CD8-positive, alpha-beta memory T cell (primary cell): ENCODE data around the gene ZFX. TPM values are rescaled to one million over a fixed set of nuclear protein-coding genes. Genes with fewer than 3 reads are reported as not detected.
A peak's percentile ranks its signal among the peaks of the same experiment; 100 is the strongest.

Experiments
- CTCF ChIA-PET: fragments of 350-600 bp; sonication (Branson Sonifier 250); formaldehyde crosslinking; loops from one replicate; lab custom pipeline; 2021; ENCODE audit warnings: antibody characterized with exemption; lab: Charles Lee
- POLR2A ChIA-PET: fragments of 350-600 bp; sonication (Branson Sonifier 250); formaldehyde crosslinking; loops from one replicate; lab custom pipeline; 2021; ENCODE audit warnings: antibody characterized with exemption; lab: Charles Lee
- DNase-seq, 5 donors: peaks; one replicate each; pipeline versions ENCODE4 v3.0.0 to v3.0.0-alpha.2; 2020 to 2022; ENCODE audit warnings: mixed read lengths in 1 of 5
- H3K27ac ChIP-seq: one replicate; pipeline ENCODE4 v1.7.0; 2013; ENCODE audit warnings: low read depth, mild to moderate bottlenecking, low read length, moderate library complexity
- H3K27me3 ChIP-seq: 2 replicates; pipeline ENCODE4 v1.7.0; 2013; ENCODE audit warnings: low read length, mild to moderate bottlenecking; ENCODE audit not compliant: insufficient read depth, poor library complexity, severe bottlenecking
- H3K36me3 ChIP-seq: 2 replicates; pipeline ENCODE4 v1.7.0; 2013; ENCODE audit warnings: mild to moderate bottlenecking, low read length, moderate library complexity; ENCODE audit not compliant: insufficient read depth
- H3K4me1 ChIP-seq: 2 replicates; pipeline ENCODE4 v1.7.0; 2013; ENCODE audit warnings: mild to moderate bottlenecking, low read length, moderate library complexity; ENCODE audit not compliant: insufficient read depth
- H3K4me3 ChIP-seq: 2 replicates; pipeline ENCODE4 v1.7.0; 2013; ENCODE audit warnings: mild to moderate bottlenecking, low read length
- H3K9me3 ChIP-seq: 2 replicates; pipeline ENCODE4 v1.7.0; 2013; ENCODE audit warnings: mild to moderate bottlenecking, low read length
- H3K27ac Mint-ChIP-seq, 8 donors: one replicate each; pipeline ENCODE4 v1.8.0; 2020 to 2021; ENCODE audit warnings: mixed read lengths in 8 of 8, mild to moderate bottlenecking in 6 of 8, inconsistent platforms in 3 of 8, moderate library complexity in 3 of 8
- H3K27me3 Mint-ChIP-seq, 2 donors: one replicate each; pipeline ENCODE4 v1.8.0; 2020 to 2021; ENCODE audit warnings: mixed read lengths in 2 of 2, mild to moderate bottlenecking in 1 of 2, moderate library complexity in 1 of 2
- H3K36me3 Mint-ChIP-seq, 3 donors: one replicate each; pipeline ENCODE4 v1.8.0; 2020 to 2021; ENCODE audit warnings: mixed read lengths in 3 of 3, inconsistent platforms in 1 of 3, mild to moderate bottlenecking in 1 of 3
- H3K4me1 Mint-ChIP-seq, 3 donors: one replicate each; pipeline ENCODE4 v1.8.0; 2020 to 2021; ENCODE audit warnings: mixed read lengths in 3 of 3, inconsistent platforms in 1 of 3, mild to moderate bottlenecking in 1 of 3
- H3K4me3 Mint-ChIP-seq, 7 donors: one replicate each; pipeline ENCODE4 v1.8.0; 2020 to 2021; ENCODE audit warnings: mixed read lengths in 7 of 7, mild to moderate bottlenecking in 6 of 7, moderate library complexity in 4 of 7, inconsistent platforms in 2 of 7
- H3K9me3 Mint-ChIP-seq, 5 donors: one replicate each; pipeline ENCODE4 v1.8.0; 2020 to 2022; ENCODE audit warnings: mixed read lengths in 5 of 5, mild to moderate bottlenecking in 3 of 5, moderate library complexity in 2 of 5, inconsistent platforms in 1 of 5
- polyA plus RNA-seq: library from polyadenylated mRNA; unstranded; fragments of 300-500 nt; fragmentation: Illumina TruSeq; gene quantifications from one replicate; pipeline ENCODE4 v1.2.3, GENCODE V29; 2021
- total RNA-seq, 2 experiments: library from RNA; stranded (reverse); gene quantifications; one replicate each; pipeline ENCODE4 v1.2.3, GENCODE V29; 2021

The ZFX gene
- total and polyA plus RNA-seq, 3 experiments from 2014 or later, result 35.5 to 36.7 (median 36.6) TPM

DNA sequence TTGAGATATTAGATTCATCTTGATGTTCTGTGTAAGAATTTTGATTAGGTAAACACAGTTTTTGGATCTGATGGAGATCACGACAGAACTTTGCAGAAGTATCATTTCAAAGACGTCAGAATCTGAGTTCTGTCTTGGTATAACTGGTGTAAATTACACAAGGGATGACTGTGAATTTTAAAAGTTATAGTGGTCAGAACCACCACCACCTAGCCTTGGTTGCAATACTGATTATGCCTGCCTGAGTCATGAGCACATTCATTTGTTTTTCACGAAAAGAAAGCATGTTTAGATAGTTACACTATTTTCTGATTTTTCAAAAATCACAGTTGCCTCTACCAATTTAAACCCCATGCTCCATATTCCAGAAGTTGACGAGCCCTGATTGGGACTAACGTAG, 54.8 kb downstream of the ZFX start:
- H3K36me3 ChIP-seq, result peaks cover 11% of the 10 kb centered on the region
- H3K4me1 ChIP-seq, result peaks cover 5% of the 10 kb centered on the region
- Mint-ChIP-seq H3K27me3 (no peaks in the 10 kb centered on the region), H3K4me3 (no peak overlapping the region), H3K9me3 (no peaks in the 10 kb centered on the region), H3K4me1 (peaks cover 47 to 64% (median 51%) of the 10 kb centered on the region in 3 donors), H3K36me3 (peaks cover 4 to 39% (median 18%) of the 10 kb centered on the region in 3 donors), H3K27ac (peak overlapping the region in 3 of 8 donors; percentile 13 to 51 (median 37))
- DNase-seq, result no peak
- H3K27ac ChIP-seq, result no peak overlapping the region
- H3K4me3 ChIP-seq, result no peak overlapping the region
- no peaks in the 10 kb centered on the region for H3K9me3 ChIP-seq
- POLR2A ChIA-PET, result no interaction called here
- CTCF ChIA-PET, result no interaction called here
- no peaks in the 10 kb centered on the region for H3K27me3 ChIP-seq

DNA sequence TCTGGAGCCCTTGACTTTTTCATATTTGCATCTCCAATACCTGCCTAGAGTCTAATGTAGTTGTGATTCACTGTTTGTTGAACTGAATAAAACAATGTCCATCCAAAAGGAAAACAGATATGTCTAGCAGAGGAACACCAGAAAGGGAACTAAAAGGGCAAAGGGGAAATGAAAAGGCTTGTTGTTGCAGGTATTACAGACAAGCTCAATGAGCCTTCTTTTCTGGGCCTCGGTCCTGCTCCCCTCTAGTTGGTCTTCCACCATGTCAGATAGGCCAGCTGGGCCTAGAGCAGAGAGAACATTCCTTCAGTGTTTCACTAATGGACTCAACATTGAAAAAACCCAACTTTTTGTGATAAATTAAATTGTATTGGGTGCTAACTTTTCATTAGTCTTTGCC, 55.4 kb downstream of the ZFX start:
- no peaks in the 10 kb centered on the region for H3K27me3 ChIP-seq
- no peak overlapping the region for H3K4me3 ChIP-seq
- H3K27me3 Mint-ChIP-seq, result no peaks in the 10 kb centered on the region
- H3K27ac ChIP-seq, result no peak overlapping the region
- peak overlapping the region in 6 of 8 donors; percentile 1 to 82 (median 48) for H3K27ac Mint-ChIP-seq
- no peaks in the 10 kb centered on the region for H3K9me3 ChIP-seq
- no peak overlapping the region for H3K4me3 Mint-ChIP-seq
- peaks cover 11% of the 10 kb centered on the region for H3K36me3 ChIP-seq
- H3K9me3 Mint-ChIP-seq, result no peaks in the 10 kb centered on the region
- peaks cover 4 to 40% (median 18%) of the 10 kb centered on the region in 3 donors for H3K36me3 Mint-ChIP-seq
- ChIA-PET CTCF (no interaction called here), POLR2A (no interaction called here)
- peaks cover 5% of the 10 kb centered on the region for H3K4me1 ChIP-seq
- DNase-seq, result no peak
- peaks cover 44 to 58% (median 46%) of the 10 kb centered on the region in 3 donors for H3K4me1 Mint-ChIP-seq

DNA sequence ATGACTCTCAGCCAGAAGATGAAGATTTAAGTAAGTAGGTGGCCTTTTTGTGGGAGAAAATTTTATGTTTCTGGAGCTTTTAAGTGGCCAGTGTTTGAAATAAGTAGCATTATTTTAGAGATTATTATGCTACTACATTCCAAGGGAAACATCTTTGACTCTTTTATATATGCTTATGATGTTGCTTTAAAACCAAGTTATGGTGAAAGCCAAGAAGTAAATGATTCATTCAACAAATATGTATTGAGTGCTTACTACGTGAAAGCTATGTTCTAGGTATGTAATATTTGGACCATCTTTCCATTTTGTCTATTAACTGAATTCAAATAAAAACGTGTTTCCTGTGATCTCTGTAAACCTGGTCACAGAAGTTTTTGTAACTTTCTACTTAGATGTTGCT, 58.3 kb downstream of the ZFX start:
- DNase-seq, result no peak
- peak overlapping the region in 2 of 8 donors; percentile 8 to 60 for H3K27ac Mint-ChIP-seq
- H3K4me3 Mint-ChIP-seq, result no peak overlapping the region
- Histone ChIP-seq H3K4me1 (peaks cover 5% of the 10 kb centered on the region), H3K27ac (no peak overlapping the region), H3K4me3 (no peak overlapping the region), H3K9me3 (no peaks in the 10 kb centered on the region), H3K36me3 (peaks cover 23% of the 10 kb centered on the region), H3K27me3 (no peaks in the 10 kb centered on the region)
- no peaks in the 10 kb centered on the region for H3K27me3 Mint-ChIP-seq
- no peaks in the 10 kb centered on the region for H3K9me3 Mint-ChIP-seq
- CTCF ChIA-PET, result no interaction called here
- peaks cover 4 to 50% (median 18%) of the 10 kb centered on the region in 3 donors for H3K36me3 Mint-ChIP-seq
- H3K4me1 Mint-ChIP-seq, result peaks cover 20 to 32% (median 23%) of the 10 kb centered on the region in 3 donors
- POLR2A ChIA-PET, result no interaction called here

DNA sequence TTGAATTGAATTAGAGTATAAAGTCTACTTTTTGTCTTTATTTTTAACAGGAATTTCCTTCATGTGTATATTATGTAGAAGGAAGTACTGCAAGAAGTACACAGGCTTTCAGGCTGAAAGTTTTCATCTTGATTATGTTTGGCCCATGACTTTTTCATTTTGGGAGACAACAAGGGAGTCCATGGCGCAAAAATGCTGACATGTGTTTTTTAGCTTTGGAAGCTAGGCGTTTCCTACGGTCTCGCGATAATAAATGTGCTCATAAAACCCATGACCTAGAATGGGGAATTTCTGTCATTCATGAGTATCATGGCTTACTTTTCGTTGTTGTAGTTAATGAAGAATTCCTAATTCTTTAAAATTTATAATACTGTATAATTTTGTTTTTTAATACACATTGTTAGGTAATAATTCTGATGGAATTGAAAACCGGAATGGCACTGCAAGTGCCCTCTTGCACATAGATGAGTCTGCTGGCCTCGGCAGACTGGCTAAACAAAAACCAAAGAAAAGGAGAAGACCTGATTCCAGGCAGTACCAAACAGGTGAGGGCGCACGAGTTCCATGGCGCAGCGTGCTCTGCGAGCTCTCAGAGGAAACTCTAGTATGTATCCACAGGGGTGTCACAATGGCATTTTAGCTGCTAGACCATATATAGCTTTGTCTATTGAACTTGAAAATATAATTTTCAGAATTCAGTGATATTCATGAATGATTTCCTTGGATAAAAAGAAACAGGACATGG, 59.1 kb downstream of the ZFX start:
- Mint-ChIP-seq H3K4me1 (peaks cover 13 to 28% (median 15%) of the 10 kb centered on the region in 3 donors), H3K4me3 (no peak overlapping the region), H3K27me3 (no peaks in the 10 kb centered on the region), H3K27ac (no peak overlapping the region), H3K9me3 (no peaks in the 10 kb centered on the region), H3K36me3 (peaks cover 4 to 50% (median 18%) of the 10 kb centered on the region in 3 donors)
- CTCF ChIA-PET, result no interaction called here
- H3K9me3 ChIP-seq, result no peaks in the 10 kb centered on the region
- no peaks in the 10 kb centered on the region for H3K27me3 ChIP-seq
- POLR2A ChIA-PET, result no interaction called here
- no peak overlapping the region for H3K4me3 ChIP-seq
- H3K36me3 ChIP-seq, result peaks cover 23% of the 10 kb centered on the region
- H3K27ac ChIP-seq, result no peak overlapping the region
- peaks cover 5% of the 10 kb centered on the region for H3K4me1 ChIP-seq
- DNase-seq, result no peak

DNA sequence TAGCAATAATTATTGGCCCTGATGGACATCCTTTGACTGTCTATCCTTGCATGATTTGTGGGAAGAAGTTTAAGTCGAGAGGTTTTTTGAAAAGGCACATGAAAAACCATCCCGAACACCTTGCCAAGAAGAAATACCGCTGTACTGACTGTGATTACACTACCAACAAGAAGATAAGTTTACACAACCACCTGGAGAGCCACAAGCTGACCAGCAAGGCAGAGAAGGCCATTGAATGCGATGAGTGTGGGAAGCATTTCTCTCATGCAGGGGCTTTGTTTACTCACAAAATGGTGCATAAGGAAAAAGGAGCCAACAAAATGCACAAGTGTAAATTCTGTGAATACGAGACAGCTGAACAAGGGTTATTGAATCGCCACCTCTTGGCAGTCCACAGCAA, 60.7 kb downstream of the ZFX start:
- Histone ChIP-seq H3K4me3 (no peak overlapping the region), H3K27me3 (no peaks in the 10 kb centered on the region), H3K9me3 (no peaks in the 10 kb centered on the region), H3K36me3 (peaks cover 23% of the 10 kb centered on the region), H3K27ac (no peak overlapping the region), H3K4me1 (no peaks in the 10 kb centered on the region)
- Mint-ChIP-seq H3K27ac (no peak overlapping the region), H3K4me3 (peak overlapping the region in 1 of 7 donors; percentile 18), H3K9me3 (no peaks in the 10 kb centered on the region), H3K27me3 (no peaks in the 10 kb centered on the region), H3K36me3 (peaks cover 4 to 47% (median 18%) of the 10 kb centered on the region in 3 donors), H3K4me1 (peaks cover 0 to 23% (median 3%) of the 10 kb centered on the region in 3 donors)
- ChIA-PET CTCF (no interaction called here), POLR2A (no interaction called here)
- no peak for DNase-seq

DNA sequence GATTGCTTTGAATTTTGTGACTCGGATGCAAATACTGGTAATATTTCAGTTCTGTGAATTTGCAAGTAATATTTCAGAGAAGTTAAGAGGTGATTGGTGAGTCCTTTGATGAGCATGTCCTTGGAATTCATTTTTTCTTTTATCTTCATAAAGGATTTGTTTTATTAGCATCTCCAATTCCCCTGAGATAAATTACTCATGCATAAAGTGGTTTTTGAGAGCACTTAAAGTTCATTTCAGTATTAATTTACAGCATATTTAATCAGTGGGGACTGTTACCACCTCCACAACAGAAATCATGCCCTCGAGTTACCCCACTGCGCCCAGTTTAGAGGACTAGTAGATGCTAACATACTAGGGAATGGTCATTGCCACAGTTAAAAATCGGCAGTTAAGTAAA, 65.0 kb downstream of the ZFX start:
- ChIA-PET CTCF (no interaction called here), POLR2A (no interaction called here)
- no peak for DNase-seq
- peaks cover 0 to 32% (median 8%) of the 10 kb centered on the region in 3 donors for H3K36me3 Mint-ChIP-seq
- H3K27me3 Mint-ChIP-seq, result peaks cover 0 to 1% of the 10 kb centered on the region in 2 donors
- H3K4me3 ChIP-seq, result no peak overlapping the region
- H3K27me3 ChIP-seq, result no peaks in the 10 kb centered on the region
- no peak overlapping the region for H3K4me3 Mint-ChIP-seq
- H3K27ac Mint-ChIP-seq, result peak overlapping the region in 2 of 8 donors; percentile 9 to 39
- H3K9me3 ChIP-seq, result no peaks in the 10 kb centered on the region
- no peaks in the 10 kb centered on the region for H3K4me1 ChIP-seq
- H3K9me3 Mint-ChIP-seq, result no peaks in the 10 kb centered on the region
- peaks cover 12% of the 10 kb centered on the region for H3K36me3 ChIP-seq
- peaks cover 3 to 37% (median 6%) of the 10 kb centered on the region in 3 donors for H3K4me1 Mint-ChIP-seq
- H3K27ac ChIP-seq, result no peak overlapping the region

DNA sequence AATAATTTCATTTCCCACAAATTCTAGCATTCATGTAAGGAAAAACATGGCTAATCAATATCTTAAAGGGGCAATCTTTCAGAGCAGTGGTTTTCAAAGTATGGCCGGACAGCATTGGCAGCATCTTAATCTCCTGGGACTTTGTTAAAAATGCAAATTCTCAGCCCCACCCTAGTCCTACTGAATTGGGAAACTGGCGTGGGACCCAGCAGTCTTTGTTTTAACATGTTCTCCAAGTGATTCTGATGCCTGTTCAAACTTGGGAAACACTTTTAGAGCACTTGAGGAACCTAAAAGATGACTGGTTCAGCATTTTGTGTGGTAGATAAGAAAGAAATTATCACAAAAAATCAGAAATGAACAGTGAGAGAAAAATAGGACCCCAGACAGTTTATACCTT, 65.7 kb downstream of the ZFX start:
- no peaks in the 10 kb centered on the region for H3K9me3 ChIP-seq
- CTCF ChIA-PET, result no interaction called here
- Mint-ChIP-seq H3K36me3 (peaks cover 0 to 27% (median 6%) of the 10 kb centered on the region in 3 donors), H3K27me3 (peaks cover 0 to 1% of the 10 kb centered on the region in 2 donors), H3K4me3 (no peak overlapping the region), H3K4me1 (peaks cover 3 to 37% (median 6%) of the 10 kb centered on the region in 3 donors), H3K27ac (no peak overlapping the region), H3K9me3 (no peaks in the 10 kb centered on the region)
- peaks cover 9% of the 10 kb centered on the region for H3K36me3 ChIP-seq
- no peak overlapping the region for H3K27ac ChIP-seq
- no peak overlapping the region for H3K4me3 ChIP-seq
- no peak for DNase-seq
- POLR2A ChIA-PET, result no interaction called here
- no peaks in the 10 kb centered on the region for H3K27me3 ChIP-seq
- H3K4me1 ChIP-seq, result no peaks in the 10 kb centered on the region

DNA sequence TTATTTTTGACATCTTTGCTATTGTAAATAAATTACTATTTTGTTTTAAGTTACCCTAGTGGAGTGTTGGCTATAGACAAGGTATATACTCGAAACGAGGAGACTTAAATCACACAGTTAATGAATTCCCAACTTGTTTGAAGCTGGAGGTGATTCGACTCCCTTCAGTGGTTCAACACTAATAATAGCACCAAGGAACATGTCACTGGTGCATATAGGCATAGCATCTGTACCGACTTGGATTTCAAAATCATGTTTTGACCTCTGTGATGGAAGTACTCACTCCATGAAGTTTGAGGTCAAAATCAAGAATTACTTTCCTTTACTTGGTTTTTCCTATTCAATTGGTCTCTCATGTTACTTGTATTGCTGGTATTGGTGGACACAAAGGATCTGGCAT, 66.5 kb downstream of the ZFX start:
- Histone ChIP-seq H3K27ac (no peak overlapping the region), H3K4me1 (no peaks in the 10 kb centered on the region), H3K27me3 (no peaks in the 10 kb centered on the region), H3K9me3 (no peaks in the 10 kb centered on the region), H3K4me3 (no peak overlapping the region), H3K36me3 (peaks cover 2% of the 10 kb centered on the region)
- H3K9me3 Mint-ChIP-seq, result no peaks in the 10 kb centered on the region
- ChIA-PET CTCF (no interaction called here), POLR2A (no interaction called here)
- peaks cover 0 to 1% of the 10 kb centered on the region in 2 donors for H3K27me3 Mint-ChIP-seq
- peaks cover 3 to 37% (median 6%) of the 10 kb centered on the region in 3 donors for H3K4me1 Mint-ChIP-seq
- DNase-seq, result no peak
- no peak overlapping the region for H3K4me3 Mint-ChIP-seq
- peaks cover 0 to 19% (median 1%) of the 10 kb centered on the region in 3 donors for H3K36me3 Mint-ChIP-seq
- peak overlapping the region in 7 of 8 donors; percentile 11 to 51 (median 29) for H3K27ac Mint-ChIP-seq
